Esophagus (tissue), 2 donors: ENCODE measurements around the gene BICD2. TPM values are rescaled to one million over a fixed set of nuclear protein-coding genes. Genes with fewer than 3 reads are reported as not detected.
A peak's percentile ranks its signal among the peaks of the same experiment; 100 is the strongest.

Experiments
- H3K27ac ChIP-seq, 2 donors: one replicate each; pipeline ENCODE4 v1.5.1; 2013; ENCODE audit warnings: low read depth in 2 of 2, mild to moderate bottlenecking in 2 of 2, inconsistent platforms in 1 of 2, low read length in 1 of 2, moderate library complexity in 1 of 2
- H3K27me3 ChIP-seq, 2 donors: one replicate each; pipeline ENCODE4 v1.6.1; 2013; ENCODE audit warnings: low read length in 2 of 2, control low read depth in 1 of 2, mild to moderate bottlenecking in 1 of 2; ENCODE audit not compliant: insufficient read depth in 2 of 2, control insufficient read depth in 1 of 2
- H3K36me3 ChIP-seq, 2 donors: one replicate each; pipeline ENCODE4 v1.6.1; 2013; ENCODE audit warnings: low read length in 1 of 2; ENCODE audit not compliant: control insufficient read depth in 2 of 2, insufficient read depth in 2 of 2
- H3K4me1 ChIP-seq, 2 donors: one replicate each; pipeline ENCODE4 v1.6.1; 2013; ENCODE audit warnings: low read length in 1 of 2; ENCODE audit not compliant: control insufficient read depth in 2 of 2, insufficient read depth in 2 of 2
- H3K4me3 ChIP-seq, 2 donors: one replicate each; pipeline ENCODE4 v1.5.1; 2013; ENCODE audit warnings: low read length in 2 of 2, mild to moderate bottlenecking in 2 of 2, low read depth in 1 of 2, moderate library complexity in 1 of 2
- H3K9me3 ChIP-seq, 2 donors: one replicate each; pipeline ENCODE4 v1.6.1; 2013; ENCODE audit warnings: mild to moderate bottlenecking in 2 of 2, low read depth in 1 of 2, low read length in 1 of 2, moderate library complexity in 1 of 2; ENCODE audit not compliant: control insufficient read depth in 2 of 2, insufficient read depth in 1 of 2
- WGBS, 2 donors: extraction: QIAGEN DNeasy Blood & Tissue Kit; methylation state at CpG; one replicate each; pipeline ENCODE4 v1.1.7; 2013; 5-methylcytosine and 5-hydroxymethylcytosine counted together
- polyA plus RNA-seq, 2 donors: library from polyadenylated mRNA; stranded (reverse); fragments of 200-250 nt; gene quantifications; one replicate each; pipeline ENCODE4 v1.2.3, GENCODE V29; 2013
- donor health status: healthy with polysubstance abuse.
- donor health status: Bipolar disorder and iron deficiency.

BICD2 gene
- polyA plus RNA-seq, 2 donors, result 30.9 to 41.1 TPM

DNA sequence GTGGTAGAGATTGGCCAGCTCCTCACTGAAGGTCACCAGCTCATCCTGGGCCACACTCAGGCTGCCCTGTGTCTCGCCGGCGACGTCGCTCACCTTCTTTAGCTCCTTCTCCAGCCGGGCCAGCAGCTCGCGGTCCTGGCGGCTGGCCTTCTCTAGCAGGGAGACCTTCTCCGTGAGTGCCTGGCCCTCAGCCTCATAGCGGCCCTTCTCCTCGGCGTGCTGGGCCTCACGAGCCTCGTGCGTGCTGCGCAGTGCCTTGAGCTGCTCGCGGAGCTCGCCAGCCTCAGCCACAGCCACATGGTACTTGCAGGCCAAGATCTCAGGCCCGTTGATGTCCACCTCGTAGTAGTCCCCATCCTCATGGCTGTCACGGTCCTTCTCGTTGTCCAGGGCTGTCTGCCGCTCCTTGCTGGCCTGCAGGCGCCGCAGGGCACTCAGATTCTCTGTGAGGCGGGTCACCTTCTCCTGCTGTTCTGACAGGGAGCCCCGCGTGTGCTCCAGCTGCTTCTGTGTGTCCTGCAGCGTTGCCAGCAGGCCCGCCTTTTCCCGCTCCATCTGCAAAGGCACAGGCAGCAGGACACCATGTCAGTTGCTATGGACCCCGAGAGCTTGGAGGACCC, 45.5 kb downstream of the BICD2 start:
- no peak overlapping the region for H3K4me3 ChIP-seq
- peaks cover 0 to 48% of the 10 kb centered on the region in 2 donors for H3K4me1 ChIP-seq
- H3K36me3 ChIP-seq, result peaks cover 17 to 55% of the 10 kb centered on the region in 2 donors
- H3K27ac ChIP-seq, result peak overlapping the region in 1 of 2 donors; percentile 95
- no peaks in the 10 kb centered on the region for H3K9me3 ChIP-seq
- 91 to 93% methylated on average over 33 to 34 of the region's 34 CpGs for WGBS, 2 donors
- no peaks in the 10 kb centered on the region for H3K27me3 ChIP-seq

DNA sequence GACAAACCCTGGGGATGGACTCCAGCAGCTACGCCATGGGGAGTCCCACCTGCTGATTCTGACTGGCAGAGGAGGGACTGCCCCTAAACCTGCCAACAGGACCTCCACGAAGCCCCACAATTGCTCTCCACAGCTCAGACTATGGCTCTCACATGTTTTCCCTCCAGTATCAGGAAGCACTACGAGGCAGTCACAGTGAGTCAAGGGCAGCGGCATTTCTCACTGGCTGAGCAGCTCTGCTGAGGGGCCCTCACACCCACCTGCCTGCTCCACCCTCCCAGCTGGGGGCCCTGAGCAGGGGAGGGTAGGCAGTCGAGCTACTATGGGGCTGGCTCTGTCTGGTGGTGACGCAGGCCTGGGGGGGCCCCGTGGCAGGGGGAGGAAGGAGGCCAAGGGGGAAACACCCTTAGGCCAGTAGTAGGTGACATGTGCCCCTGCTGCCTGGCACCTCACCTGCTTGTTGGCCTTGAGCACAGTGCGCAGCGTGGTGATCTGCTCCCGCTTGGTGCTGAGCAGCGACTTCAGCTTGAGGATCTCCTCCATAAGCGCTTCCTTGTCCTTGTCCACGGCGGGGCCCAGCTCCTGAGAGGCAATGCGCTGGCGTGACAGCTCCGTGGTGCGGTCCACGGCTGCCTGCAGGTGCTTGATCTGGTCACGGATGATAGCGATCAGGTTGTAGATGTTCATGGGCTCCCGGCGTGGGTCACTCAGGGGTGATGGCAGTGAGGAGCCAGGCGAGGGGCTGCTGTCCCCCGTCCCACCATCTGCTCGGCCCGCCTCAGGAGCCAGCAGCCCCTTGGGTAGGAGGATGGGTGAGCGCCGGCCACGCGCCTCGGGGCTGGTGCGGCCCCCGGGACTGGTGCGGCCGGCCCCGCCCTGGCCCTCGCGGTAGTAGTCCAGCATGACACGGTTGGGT, 46.3 kb downstream of the BICD2 start:
- peaks cover 17 to 63% of the 10 kb centered on the region in 2 donors for H3K36me3 ChIP-seq
- 79 to 88% methylated on average over 40 of the region's 40 CpGs for WGBS, 2 donors
- H3K4me3 ChIP-seq, result no peak overlapping the region
- H3K27ac ChIP-seq, result peak overlapping the region; percentile 95 to 96
- peaks cover 0 to 43% of the 10 kb centered on the region in 2 donors for H3K4me1 ChIP-seq
- H3K9me3 ChIP-seq, result no peaks in the 10 kb centered on the region
- H3K27me3 ChIP-seq, result no peaks in the 10 kb centered on the region

DNA sequence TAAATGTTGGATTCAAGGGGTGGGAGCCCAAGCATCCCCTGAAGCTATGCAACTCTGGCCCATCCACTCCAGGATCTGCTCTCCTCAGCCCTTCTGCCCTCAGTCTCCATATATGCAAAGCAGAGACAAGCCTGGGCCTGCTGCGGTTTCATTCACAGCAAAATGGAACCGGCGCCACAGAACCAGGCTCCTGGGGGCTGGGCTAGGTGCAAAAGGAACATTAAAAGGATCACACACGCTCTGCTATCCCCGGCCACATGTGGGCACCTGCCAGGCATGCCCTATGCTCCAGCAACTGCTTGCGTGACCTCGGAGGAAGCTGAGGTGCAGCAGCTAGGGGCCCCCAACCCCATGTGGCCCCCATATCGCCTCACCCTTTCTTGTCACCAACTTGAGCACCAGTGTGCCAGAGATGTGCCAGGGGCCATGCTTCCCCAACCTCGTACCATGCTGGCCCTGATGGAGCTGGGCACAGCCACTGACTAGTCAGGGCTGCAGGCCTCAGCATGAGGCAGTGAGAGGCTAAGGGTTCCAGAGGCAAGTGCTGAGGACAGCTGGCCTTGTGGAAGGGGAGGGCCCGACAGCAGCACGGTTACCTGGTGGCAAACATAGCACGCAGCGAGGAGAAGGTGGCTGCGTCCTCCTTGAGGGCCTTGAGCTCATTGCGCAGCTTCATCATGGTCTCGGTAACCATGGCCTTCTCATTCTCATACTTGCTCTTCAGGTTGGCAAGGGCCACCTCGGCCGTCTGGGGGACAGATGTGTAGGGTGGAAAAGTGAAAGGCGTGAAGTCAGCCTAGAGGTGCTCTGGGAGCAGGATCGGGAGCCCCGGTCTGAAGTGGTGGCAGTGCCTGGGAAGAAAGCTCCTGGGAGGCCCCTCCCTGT, 47.2 kb downstream of the BICD2 start:
- Histone ChIP-seq H3K27ac (peak overlapping the region; percentile 95 to 96), H3K9me3 (no peaks in the 10 kb centered on the region), H3K4me3 (no peak overlapping the region), H3K27me3 (no peaks in the 10 kb centered on the region), H3K4me1 (peaks cover 0 to 39% of the 10 kb centered on the region in 2 donors), H3K36me3 (peaks cover 22 to 69% of the 10 kb centered on the region in 2 donors)
- 65 to 78% methylated on average over 21 of the region's 21 CpGs for WGBS, 2 donors

DNA sequence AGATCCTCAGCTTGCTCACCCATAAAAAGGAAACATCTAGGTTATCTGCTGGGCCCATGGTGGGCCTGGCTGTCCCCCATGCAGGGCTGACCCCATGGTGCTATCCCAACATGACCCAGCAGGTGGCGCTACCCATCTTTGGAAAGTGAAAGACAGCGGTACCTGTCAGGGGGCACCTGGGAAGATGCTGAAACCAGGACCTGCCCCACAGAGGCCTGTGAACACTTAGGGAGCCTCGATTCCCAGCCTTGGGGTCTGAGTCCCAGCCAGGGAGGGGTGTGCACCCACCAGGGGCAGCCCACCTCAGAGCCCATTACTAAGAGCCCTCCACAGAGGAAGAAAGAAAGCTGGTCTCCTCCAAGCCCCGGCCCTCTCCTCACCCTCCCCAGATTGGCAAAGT, 48.1 kb downstream of the BICD2 start:
- H3K36me3 ChIP-seq, result peaks cover 26 to 63% of the 10 kb centered on the region in 2 donors
- H3K4me3 ChIP-seq, result no peak overlapping the region
- peaks cover 0 to 37% of the 10 kb centered on the region in 2 donors for H3K4me1 ChIP-seq
- peak overlapping the region; percentile 95 to 96 for H3K27ac ChIP-seq
- H3K9me3 ChIP-seq, result no peaks in the 10 kb centered on the region
- H3K27me3 ChIP-seq, result no peaks in the 10 kb centered on the region
- WGBS, 2 donors, result 21 to 28% methylated on average over 4 of the region's 4 CpGs

DNA sequence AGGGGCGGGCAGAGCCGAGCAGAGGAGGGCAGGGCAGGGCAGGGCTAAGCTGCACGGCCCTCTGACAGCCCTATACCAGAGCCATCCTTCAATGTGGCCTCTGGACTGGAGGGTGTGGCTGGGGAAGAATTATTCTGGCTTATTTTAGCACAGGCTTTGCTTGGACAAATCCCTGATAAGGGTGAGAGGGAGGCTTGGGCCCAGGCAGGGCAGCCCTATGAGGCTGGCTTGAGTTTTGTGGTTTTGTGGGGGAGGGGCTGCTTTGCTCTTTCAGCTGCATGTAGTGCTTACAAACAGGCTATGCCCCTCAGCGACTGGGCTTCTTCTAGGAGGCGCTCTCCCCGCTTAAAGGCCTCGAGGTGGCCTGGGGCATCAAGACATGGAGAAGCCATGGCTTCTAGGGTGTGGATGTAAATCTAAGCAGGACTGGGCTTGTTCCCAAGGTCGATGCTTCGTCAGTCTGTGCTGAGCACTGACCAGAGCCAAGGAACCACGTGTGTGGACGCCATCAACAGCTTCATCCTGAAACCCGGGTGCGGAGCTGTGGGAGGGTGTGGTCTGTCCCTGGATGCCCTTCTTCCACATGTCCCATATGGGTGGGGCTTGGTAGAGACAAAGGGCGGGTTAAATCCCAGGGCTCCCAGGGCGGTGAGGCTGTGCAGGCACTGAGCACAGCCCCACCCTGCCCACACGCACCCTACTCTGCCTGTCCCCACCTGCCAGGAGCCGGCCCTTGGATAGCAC, 49.0 kb downstream of the BICD2 start:
- WGBS, 2 donors, result 46 to 54% methylated on average over 17 of the region's 17 CpGs
- Histone ChIP-seq H3K36me3 (peaks cover 24 to 61% of the 10 kb centered on the region in 2 donors), H3K4me3 (no peak overlapping the region), H3K27ac (peak overlapping the region; percentile 95 to 96), H3K9me3 (no peaks in the 10 kb centered on the region), H3K27me3 (no peaks in the 10 kb centered on the region), H3K4me1 (peaks cover 0 to 38% of the 10 kb centered on the region in 2 donors)

DNA sequence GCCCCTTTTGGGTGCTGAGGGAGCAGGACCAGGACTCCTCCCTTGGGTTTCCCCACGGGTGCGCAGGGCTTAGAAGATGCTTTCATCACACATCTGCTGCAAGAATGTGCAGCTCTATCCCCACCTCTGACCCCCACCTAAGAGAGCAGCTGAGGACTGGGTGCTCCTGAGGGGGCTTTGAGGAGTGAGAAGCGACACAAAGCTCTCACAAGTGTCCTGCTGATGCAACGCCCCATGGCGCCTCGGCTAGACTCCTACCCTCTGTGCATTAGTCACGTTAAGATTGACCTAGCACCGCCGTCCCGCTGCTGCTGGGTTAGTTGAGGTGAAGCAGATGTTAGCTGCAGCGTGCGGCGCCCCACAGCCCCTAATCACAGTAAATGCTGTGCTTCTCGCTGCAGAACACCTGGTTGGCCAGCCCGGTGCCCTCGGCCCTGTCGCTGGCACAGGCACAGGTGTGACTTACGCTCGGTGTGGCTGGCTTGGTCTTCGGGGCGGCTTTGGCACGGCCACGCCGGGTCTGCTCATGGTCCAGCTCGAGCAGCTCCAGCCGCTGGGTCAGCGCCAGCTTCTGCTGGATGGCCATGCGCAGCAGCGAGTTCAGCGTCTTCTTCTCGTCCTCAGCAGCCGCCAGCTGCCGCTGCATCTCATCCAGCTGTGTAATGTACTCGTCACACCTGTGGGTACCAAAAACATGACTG, 49.7 kb downstream of the BICD2 start:
- H3K27ac ChIP-seq, result peak overlapping the region; percentile 95 to 96
- H3K9me3 ChIP-seq, result no peaks in the 10 kb centered on the region
- WGBS, 2 donors, result 75 to 85% methylated on average over 34 of the region's 34 CpGs
- H3K36me3 ChIP-seq, result peaks cover 22 to 59% of the 10 kb centered on the region in 2 donors
- H3K4me3 ChIP-seq, result no peak overlapping the region
- H3K27me3 ChIP-seq, result no peaks in the 10 kb centered on the region
- H3K4me1 ChIP-seq, result peaks cover 0 to 43% of the 10 kb centered on the region in 2 donors

DNA sequence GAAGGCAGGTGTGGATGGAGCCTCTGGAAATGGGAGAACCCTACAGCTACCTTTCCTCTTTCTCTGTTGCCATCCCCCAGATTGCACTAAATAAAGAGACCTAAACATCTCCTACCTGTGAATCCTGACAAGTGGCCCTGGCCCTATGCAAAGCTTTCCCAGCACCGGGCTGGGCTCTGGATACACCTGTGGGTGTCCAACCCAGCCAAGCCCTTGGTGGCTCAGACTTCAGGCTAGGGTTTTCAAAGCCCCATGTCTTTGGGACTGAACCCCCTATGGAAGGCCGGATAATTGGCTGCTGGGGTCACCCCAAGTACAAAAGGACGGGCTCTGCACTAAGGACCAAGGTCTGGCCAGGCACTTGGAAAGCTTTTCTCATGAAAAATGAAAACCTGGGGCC, 50.6 kb downstream of the BICD2 start:
- H3K4me3 ChIP-seq, result no peak overlapping the region
- no peaks in the 10 kb centered on the region for H3K27me3 ChIP-seq
- H3K27ac ChIP-seq, result peak overlapping the region in 1 of 2 donors; percentile 34
- no peaks in the 10 kb centered on the region for H3K9me3 ChIP-seq
- 92 to 96% methylated on average over 3 of the region's 3 CpGs for WGBS, 2 donors
- H3K4me1 ChIP-seq, result peaks cover 2 to 48% of the 10 kb centered on the region in 2 donors
- peaks cover 19 to 51% of the 10 kb centered on the region in 2 donors for H3K36me3 ChIP-seq

DNA sequence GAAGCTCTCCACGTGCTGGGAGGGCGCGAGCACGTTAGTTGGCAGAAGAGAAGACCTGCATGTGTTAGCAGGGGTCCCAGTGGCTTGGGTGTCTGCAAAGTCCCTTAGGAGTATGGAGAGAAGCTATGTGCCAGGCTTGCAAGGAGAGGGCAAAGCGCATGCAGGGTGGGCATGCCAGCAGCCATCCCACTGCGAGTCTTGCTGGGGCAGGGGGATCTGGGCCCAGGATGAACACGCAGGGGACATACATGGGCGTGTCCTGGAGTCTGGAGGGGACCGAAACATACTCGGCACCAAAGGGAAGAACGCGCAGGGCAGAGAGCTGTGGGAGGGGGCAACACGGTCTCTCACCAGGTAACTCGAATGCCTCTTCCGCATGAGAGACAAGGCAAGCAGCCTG, 51.1 kb downstream of the BICD2 start:
- Histone ChIP-seq H3K27ac (no peak overlapping the region), H3K4me1 (peaks cover 2 to 46% of the 10 kb centered on the region in 2 donors), H3K4me3 (no peak overlapping the region), H3K27me3 (no peaks in the 10 kb centered on the region), H3K36me3 (peaks cover 19 to 46% of the 10 kb centered on the region in 2 donors), H3K9me3 (no peaks in the 10 kb centered on the region)
- WGBS, 2 donors, result 91% methylated on average over 15 of the region's 15 CpGs
